H1 (cell line): ENCODE measurements around the gene EIF2AK2. TPM values are rescaled to one million over a fixed set of nuclear protein-coding genes. Genes with fewer than 3 reads are reported as not detected.

Experiments used
- CTCF ChIA-PET: fragments of 300-600 bp; sonication (Branson Sonifier 250); formaldehyde crosslinking; loops from one replicate; lab custom pipeline; 2021; ENCODE audit not compliant: partially characterized antibody; lab: Charles Lee
- POLR2A ChIA-PET: fragments of 300-600 bp; sonication (Branson Sonifier 250); formaldehyde crosslinking; loops from one replicate; lab custom pipeline; 2021; ENCODE audit warnings: inconsistent platforms; ENCODE audit not compliant: partially characterized antibody; lab: Charles Lee
- DNase-seq, 2 experiments: peaks; one replicate each; pipeline versions ENCODE4 v3.0.0 to v3.0.0-alpha.2; 2010 to 2022; ENCODE audit warnings: low spot score in 2 of 2, low read depth in 1 of 2, mixed read lengths in 1 of 2
- FAIRE-seq: peaks from 2 replicates; lab custom pipeline; 2011; peaks lifted over from hg19 to GRCh38; lab: Jason Lieb, UNC
- H2AFZ ChIP-seq: 2 replicates; pipeline ENCODE4 v1.8.1; 2012; ENCODE audit warnings: low read length, inconsistent platforms
- H2AK5ac ChIP-seq: 2 replicates; pipeline ENCODE4 v1.6.1; 2013; ENCODE audit warnings: low read depth, low read length
- H2BK120ac ChIP-seq: replicated peaks from 2 replicates; pipeline ENCODE3; 2013; ENCODE audit warnings: low read depth, low read length, inconsistent platforms
- H2BK12ac ChIP-seq: 2 replicates; pipeline ENCODE4 v1.6.1; 2013; ENCODE audit warnings: low read depth, low read length
- H2BK15ac ChIP-seq: 2 replicates; pipeline ENCODE4 v1.6.1; 2013; ENCODE audit warnings: low read length
- H2BK20ac ChIP-seq: 2 replicates; pipeline ENCODE4 v1.6.1; 2013; ENCODE audit warnings: low read length
- H2BK5ac ChIP-seq: 2 replicates; pipeline ENCODE4 v1.6.1; 2013; ENCODE audit warnings: low read depth, low read length
- H3K14ac ChIP-seq: 2 replicates; pipeline ENCODE4 v1.6.1; 2013; ENCODE audit warnings: inconsistent platforms; ENCODE audit not compliant: insufficient read length
- H3K18ac ChIP-seq: 2 replicates; pipeline ENCODE4 v1.6.1; 2013; ENCODE audit warnings: low read length; ENCODE audit errors: extremely low read depth
- H3K23ac ChIP-seq: 2 replicates; pipeline ENCODE4 v1.6.1; 2013; ENCODE audit warnings: inconsistent platforms; ENCODE audit not compliant: insufficient read length
- H3K23me2 ChIP-seq: 2 replicates; pipeline ENCODE4 v1.6.1; 2013; ENCODE audit warnings: low read depth, low read length
- H3K27ac ChIP-seq: 2 replicates; pipeline ENCODE4 v1.6.1; 2011; ENCODE audit warnings: low read depth, low read length, inconsistent platforms
- H3K27me3 ChIP-seq, 4 experiments: replicated peaks in 1 of 4; 1 replicate in 1 of 4; 2 replicates in 3 of 4; pipeline versions ENCODE4 v1.6.1 to v1.8.1; 2011 to 2013; ENCODE audit warnings: low read length in 3 of 4, mild to moderate bottlenecking in 3 of 4, inconsistent platforms in 2 of 4, mixed read lengths in 2 of 4, moderate library complexity in 1 of 4; ENCODE audit not compliant: control insufficient read depth in 3 of 4, insufficient read depth in 3 of 4; ENCODE audit errors: extremely low read depth in 1 of 4
- H3K36me3 ChIP-seq, 4 experiments: 2 replicates each; pipeline versions ENCODE4 v1.6.1 to v1.8.1; 2011 to 2013; ENCODE audit warnings: mild to moderate bottlenecking in 4 of 4, low read length in 3 of 4, moderate library complexity in 2 of 4, control low read depth in 1 of 4, inconsistent platforms in 1 of 4; ENCODE audit not compliant: insufficient read depth in 4 of 4, control insufficient read depth in 2 of 4
- H3K4ac ChIP-seq: replicated peaks from 2 replicates; pipeline ENCODE3; 2013; ENCODE audit warnings: low read length, low read depth, mixed read lengths, inconsistent platforms; ENCODE audit not compliant: insufficient read length
- H3K4me1 ChIP-seq, 4 experiments: replicated peaks in 1 of 4; 1 replicate in 1 of 4; 2 replicates in 3 of 4; pipeline versions ENCODE4 v1.6.1 to v1.8.1; 2011 to 2013; ENCODE audit warnings: low read length in 3 of 4, inconsistent platforms in 2 of 4, mixed read lengths in 1 of 4; ENCODE audit not compliant: insufficient read depth in 4 of 4, control insufficient read depth in 3 of 4
- H3K4me2 ChIP-seq, 2 experiments: 2 replicates each; pipeline versions ENCODE4 v1.6.1 to v1.8.1; 2011 to 2013; ENCODE audit warnings: low read depth in 2 of 2, low read length in 2 of 2, control low read depth in 1 of 2, inconsistent platforms in 1 of 2, mild to moderate bottlenecking in 1 of 2; ENCODE audit not compliant: insufficient read depth in 1 of 2
- H3K4me3 ChIP-seq, 4 experiments: fragments of 200-600, 300-600 bp in 1 of 4; sonication (generic), shearing (Covaris generic), sonication (Bioruptor Twin) in 1 of 4; 2 replicates each; pipeline versions ENCODE4 v1.5.1 to v1.8.1; 2011 to 2016; ENCODE audit warnings: low read length in 4 of 4, low read depth in 3 of 4, control low read depth in 2 of 4, inconsistent platforms in 2 of 4, mild to moderate bottlenecking in 2 of 4, mixed read lengths in 1 of 4, moderate library complexity in 1 of 4; ENCODE audit not compliant: insufficient read depth in 2 of 4; ENCODE audit errors: extremely low read depth in 1 of 4
- H3K56ac ChIP-seq: replicated peaks from 2 replicates; pipeline ENCODE3; 2013; ENCODE audit warnings: low read depth, mild to moderate bottlenecking, mixed read lengths, low read length, inconsistent platforms; ENCODE audit not compliant: insufficient read length
- H3K79me1 ChIP-seq: 2 replicates; pipeline ENCODE4 v1.6.1; 2013; ENCODE audit warnings: low read depth, low read length, control low read depth
- H3K79me2 ChIP-seq, 2 experiments: 2 replicates each; pipeline versions ENCODE4 v1.6.1 to v1.8.1; 2012 to 2013; ENCODE audit warnings: low read length in 2 of 2, mild to moderate bottlenecking in 2 of 2, inconsistent platforms in 1 of 2; ENCODE audit not compliant: insufficient read depth in 2 of 2, control insufficient read depth in 1 of 2
- H3K9ac ChIP-seq, 4 experiments: replicated peaks in 1 of 4; 1 replicate in 1 of 4; 2 replicates in 3 of 4; pipeline versions ENCODE4 v1.6.1 to v1.8.1; 2011 to 2013; ENCODE audit warnings: low read depth in 3 of 4, low read length in 3 of 4, control low read depth in 2 of 4, mild to moderate bottlenecking in 2 of 4, moderate library complexity in 2 of 4, inconsistent platforms in 1 of 4; ENCODE audit errors: extremely low read depth in 1 of 4
- H3K9me3 ChIP-seq, 2 experiments: 2 replicates each; pipeline versions ENCODE4 v1.6.1 to v1.8.1; 2012 to 2013; ENCODE audit warnings: mild to moderate bottlenecking in 2 of 2, moderate library complexity in 2 of 2, control low read depth in 1 of 2, inconsistent platforms in 1 of 2, low read depth in 1 of 2, low read length in 1 of 2, mixed read lengths in 1 of 2; ENCODE audit not compliant: insufficient read depth in 2 of 2
- H4K20me1 ChIP-seq, 2 experiments: replicated peaks in 1 of 2; 2 replicates each; pipeline versions ENCODE3 to v1.8.1; 2011 to 2013; ENCODE audit warnings: inconsistent platforms in 2 of 2, low read length in 2 of 2, mild to moderate bottlenecking in 1 of 2; ENCODE audit not compliant: insufficient read depth in 2 of 2, control insufficient read depth in 1 of 2
- H4K5ac ChIP-seq: 2 replicates; pipeline ENCODE4 v1.6.1; 2013; ENCODE audit warnings: low read length, low read depth, mixed read lengths, inconsistent platforms; ENCODE audit not compliant: insufficient read length
- H4K8ac ChIP-seq: 2 replicates; pipeline ENCODE4 v1.8.0; 2013; ENCODE audit warnings: mild to moderate bottlenecking, moderate library complexity, low read length, inconsistent platforms; ENCODE audit not compliant: insufficient read depth; ENCODE audit errors: extremely low read depth
- H4K91ac ChIP-seq: replicated peaks from 2 replicates; pipeline ENCODE3; 2013; ENCODE audit warnings: low read length, mixed read lengths, inconsistent platforms; ENCODE audit not compliant: insufficient read length
- CBX5 ChIP-seq: fragments of 300-800, 300-1000 bp; sonication (generic); IDR thresholded peaks from 2 replicates; pipeline ENCODE4 v1.7.1; 2016; ENCODE audit warnings: antibody characterized with exemption, low read length, low read depth
- EZH2 ChIP-seq: fragments of 200-600 bp; sonication (generic); IDR thresholded peaks from 2 replicates; pipeline ENCODE4 v1.7.1; 2012; ENCODE audit warnings: low read depth, mild to moderate bottlenecking, moderate library complexity, low read length, inconsistent platforms; ENCODE audit not compliant: severe bottlenecking
- JUN ChIP-seq: IDR thresholded peaks from 2 replicates; pipeline ENCODE4 v1.6.1; 2011; ENCODE audit warnings: low read depth, mild to moderate bottlenecking, improper control_type of control experiment, low read length
- KDM5A ChIP-seq: fragments of 200-600 bp; IDR thresholded peaks from 2 replicates; pipeline ENCODE4 v1.7.1; 2012; ENCODE audit warnings: mild to moderate bottlenecking, low read length, inconsistent platforms, mixed read lengths
- SAP30 ChIP-seq: fragments of 300-600 bp; sonication (generic); IDR thresholded peaks from 2 replicates; pipeline ENCODE4 v1.7.1; 2012; ENCODE audit warnings: low read length, moderate library complexity, mild to moderate bottlenecking, inconsistent platforms; ENCODE audit not compliant: insufficient read depth, insufficient replicate concordance
- WGBS, 2 experiments: shearing (Covaris generic) in 1 of 2; methylation state at CpG; one replicate each; pipeline versions ENCODE4 v1.1.6 to v1.1.7; 2013 to 2015; ENCODE audit warnings: low lambda C conversion rate in 2 of 2, mixed read lengths in 2 of 2, inconsistent platforms in 1 of 2, low coverage in 1 of 2, missing lambda C conversion rate in 1 of 2; ENCODE audit not compliant: insufficient replicate concordance in 2 of 2, insufficient coverage in 1 of 2, insufficient read length in 1 of 2; ENCODE audit errors: extremely low coverage in 1 of 2, missing lambda C conversion rate in 1 of 2; 5-methylcytosine and 5-hydroxymethylcytosine counted together
- polyA plus RNA-seq, 7 experiments: library from polyadenylated mRNA; depleted of rRNA in 3 of 7; stranded (reverse) in 5 of 7; unstranded in 2 of 7; fragments of >200 nt in 5 of 7; fragments of 200-250 nt in 2 of 7; gene quantifications; 1 replicate in 5 of 7; 2 replicates in 1 of 7; 4 replicates in 1 of 7; pipeline versions ENCODE4 v1.2.1 to v1.2.3, GENCODE V29; 2011 to 2013; ENCODE audit warnings: missing spikeins in 2 of 7, mixed read lengths in 2 of 7
- total RNA-seq: library from RNA; stranded (reverse); fragmentation: NEBNext Ultra II Directional; extraction: Animal tissue kit (Norgen Biotek cat#: 25700); gene quantifications from 2 replicates; pipeline ENCODE4 v1.2.1, GENCODE V29; 2021

The EIF2AK2 gene
- total and polyA plus RNA-seq, 2 of the 8 experiments (the other 6 are each of a cell fraction or from before 2014, with no cell fraction given), result 13.1 to 46.9 TPM

DNA sequence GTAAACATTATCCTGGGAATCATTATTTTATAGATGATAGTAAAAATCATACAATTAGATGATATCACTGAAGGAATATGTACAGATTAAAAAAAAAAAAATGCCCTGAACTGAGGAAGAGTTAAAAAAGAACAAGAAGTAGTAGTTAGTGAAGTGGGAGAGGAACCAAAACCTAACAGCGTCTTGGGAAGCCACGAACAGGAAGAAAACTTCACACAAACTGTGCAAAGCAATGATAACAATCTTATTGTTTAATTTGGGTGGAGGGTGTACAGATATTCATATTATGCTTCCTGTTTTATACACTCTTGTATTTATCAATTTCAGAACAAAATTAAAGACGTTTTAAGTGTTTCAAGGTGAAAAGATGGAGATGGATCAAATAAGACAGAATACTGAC, 76.1 kb downstream of the EIF2AK2 start:
- no peak overlapping the region for H3K27ac ChIP-seq
- no peak for DNase-seq
- peaks cover 0 to 1% of the 10 kb centered on the region in 2 experiments for H4K20me1 ChIP-seq
- H4K91ac ChIP-seq, result no peak overlapping the region
- no peaks in the 10 kb centered on the region for H3K27me3 ChIP-seq
- no peak overlapping the region for H3K14ac ChIP-seq
- H3K18ac ChIP-seq, result no peak overlapping the region
- peaks cover 8% of the 10 kb centered on the region for H3K23me2 ChIP-seq
- H3K9me3 ChIP-seq, result no peaks in the 10 kb centered on the region
- H2BK120ac ChIP-seq, result no peak overlapping the region
- no peak overlapping the region for H2BK12ac ChIP-seq
- WGBS, 2 experiments, result 82% methylated on average over 3 of the region's 3 CpGs; no CpG with 5 or more reads in 1 of the 2 experiments
- no peak overlapping the region for H4K8ac ChIP-seq
- no peak overlapping the region for H4K5ac ChIP-seq
- H3K4me3 ChIP-seq, result no peak overlapping the region
- no peak overlapping the region for H3K9ac ChIP-seq
- H2BK20ac ChIP-seq, result no peak overlapping the region
- no peak overlapping the region for H2BK15ac ChIP-seq
- peaks cover 0 to 4% (median 2%) of the 10 kb centered on the region in 4 experiments; a peak in 2 of 7 replicates for H3K4me1 ChIP-seq
- FAIRE-seq, result no peak
- no peaks in the 10 kb centered on the region for H3K79me1 ChIP-seq
- peaks cover 0 to 11% (median 2%) of the 10 kb centered on the region in 4 experiments; a peak in 3 of 8 replicates for H3K36me3 ChIP-seq
- POLR2A ChIA-PET, result no interaction called here
- CTCF ChIA-PET, result no interaction called here
- H2BK5ac ChIP-seq, result no peak overlapping the region
- H3K4ac ChIP-seq, result no peak overlapping the region
- no peak overlapping the region for H2AK5ac ChIP-seq
- H3K4me2 ChIP-seq, result no peak overlapping the region
- H2AFZ ChIP-seq, result no peak overlapping the region
- no peak overlapping the region for H3K56ac ChIP-seq
- no peak overlapping the region for H3K23ac ChIP-seq
- no peaks in the 10 kb centered on the region for H3K79me2 ChIP-seq
- TF ChIP-seq CBX5, result no peak
- no peak for TF ChIP-seq EZH2
- no peak for TF ChIP-seq JUN
- no peak for TF ChIP-seq SAP30
- no peak for TF ChIP-seq KDM5A
